GM12878 (cell line): ENCODE data around the gene IRX6. TPM values are rescaled to one million over a fixed set of nuclear protein-coding genes. Genes with fewer than 3 reads are reported as not detected.

ENCODE experiments used
- ATAC-seq: fragments of 200-7000 bp; cut with Tn5 transposase; 3 replicates; pipeline ENCODE4 v1.9.1; 2020; ENCODE audit warnings: mild to moderate bottlenecking, moderate library complexity
- BruUV-seq: library from RNA; stranded (reverse); fragments of 400-500 nt; replicated peaks from 2 replicates; lab custom pipeline; 2021; lab: Mats Ljungman, UMichigan
- CTCF ChIA-PET: fragments of 300-600 bp; sonication (Branson Sonifier 250); formaldehyde crosslinking; extraction: SDS; loops from one replicate; lab custom pipeline; 2021; ENCODE audit warnings: inconsistent platforms; lab: Yijun Ruan, JAX
- POLR2A ChIA-PET: fragments of 350-600 bp; formaldehyde crosslinking; extraction: SDS; loops from one replicate; lab custom pipeline; 2021; ENCODE audit warnings: inconsistent platforms; lab: Charles Lee
- RAD21 ChIA-PET: fragments of 300-600 bp; sonication (Branson Sonifier 250); formaldehyde crosslinking; loops from one replicate; lab custom pipeline; 2023; ENCODE audit warnings: antibody characterized with exemption; ENCODE audit not compliant: unreplicated experiment; lab: Charles Lee
- SMC1A ChIA-PET: fragments of 300-600 bp; sonication (Branson Sonifier 250); formaldehyde crosslinking; loops from one replicate; lab custom pipeline; 2023; ENCODE audit not compliant: unreplicated experiment, uncharacterized antibody; lab: Charles Lee
- DNase-seq: peaks from one replicate; pipeline ENCODE4 v3.0.0-alpha.2; 2011; ENCODE audit warnings: low read depth, low spot score
- FAIRE-seq: peaks from 3 replicates; lab custom pipeline; 2011; peaks lifted over from hg19 to GRCh38; lab: Jason Lieb, UNC
- H2AFZ ChIP-seq: 2 replicates; pipeline ENCODE4 v1.6.0; 2011; ENCODE audit warnings: low read depth, low read length, control low read depth; ENCODE audit not compliant: control insufficient read depth
- H3K27ac ChIP-seq: 2 replicates; pipeline ENCODE4 v1.5.1; 2011; ENCODE audit warnings: control low read depth; ENCODE audit not compliant: control insufficient read depth, insufficient read depth
- H3K27me3 ChIP-seq, 2 experiments: replicated peaks in 1 of 2; 2 replicates each; pipeline versions ENCODE4 v1.6.0 to v1.6.1; 2011; ENCODE audit warnings: low read length in 1 of 2; ENCODE audit not compliant: control insufficient read depth in 2 of 2, insufficient read depth in 2 of 2
- H3K36me3 ChIP-seq, 2 experiments: 2 replicates each; pipeline ENCODE4 v1.5.1; 2011; ENCODE audit warnings: low read length in 1 of 2; ENCODE audit not compliant: control insufficient read depth in 2 of 2, insufficient read depth in 2 of 2
- H3K4me1 ChIP-seq: 2 replicates; pipeline ENCODE4 v1.6.1; 2011; ENCODE audit warnings: mild to moderate bottlenecking, low read length, moderate library complexity, mixed read lengths; ENCODE audit not compliant: control insufficient read depth, insufficient read depth
- H3K4me2 ChIP-seq: 2 replicates; pipeline ENCODE4 v1.6.0; 2011; ENCODE audit warnings: control low read depth; ENCODE audit not compliant: control insufficient read depth, insufficient read depth
- H3K4me3 ChIP-seq: fragments of 200-600 bp; sonication (generic); 2 replicates; pipeline ENCODE4 v1.5.1; 2016
- H3K79me2 ChIP-seq: 2 replicates; pipeline ENCODE4 v1.6.0; 2011; ENCODE audit warnings: low read length; ENCODE audit not compliant: control insufficient read depth, insufficient read depth
- H3K9ac ChIP-seq: 2 replicates; pipeline ENCODE4 v1.8.0; 2011; ENCODE audit warnings: low read length, control low read depth, mixed read lengths; ENCODE audit not compliant: control insufficient read depth, insufficient read depth
- H3K9me3 ChIP-seq: replicated peaks from 3 replicates; pipeline ENCODE4 v1.5.1; 2011; ENCODE audit warnings: mild to moderate bottlenecking, low read length; ENCODE audit not compliant: control insufficient read depth, insufficient read depth
- H4K20me1 ChIP-seq: 2 replicates; pipeline ENCODE4 v1.6.0; 2011; ENCODE audit not compliant: control insufficient read depth, insufficient read depth
- BCL11A ChIP-seq: IDR thresholded peaks from 2 replicates; pipeline ENCODE4 v1.6.1; 2011; ENCODE audit warnings: low read depth, low read length
- CHD2 ChIP-seq: IDR thresholded peaks from 2 replicates; pipeline ENCODE4 v1.6.1; 2011; ENCODE audit warnings: low read depth, low read length, improper control_type of control experiment, borderline replicate concordance
- DPF2 ChIP-seq: fragments of 450-650 bp; IDR thresholded peaks from 2 replicates; pipeline ENCODE4 v1.6.1; 2017; ENCODE audit warnings: mild to moderate bottlenecking
- E2F4 ChIP-seq: IDR thresholded peaks from 2 replicates; pipeline ENCODE4 v1.6.1; 2012; ENCODE audit warnings: low read depth, low read length, improper control_type of control experiment
- NFYB ChIP-seq: IDR thresholded peaks from 2 replicates; pipeline ENCODE4 v1.6.1; 2011; ENCODE audit warnings: low read depth, mild to moderate bottlenecking, low read length, improper control_type of control experiment, moderate library complexity; ENCODE audit not compliant: insufficient read depth
- NR2F1 ChIP-seq: fragments of 450-650 bp; conservative IDR thresholded peaks from 2 replicates; pipeline ENCODE4 v1.6.1; 2017; ENCODE audit warnings: mild to moderate bottlenecking
- PML ChIP-seq: IDR thresholded peaks from 2 replicates; pipeline ENCODE4 v1.6.1; 2012; ENCODE audit warnings: low read length, inconsistent platforms
- POLR2AphosphoS5 ChIP-seq: IDR thresholded peaks from 2 replicates; pipeline ENCODE4 v1.6.1; 2011; ENCODE audit warnings: mild to moderate bottlenecking, low read length, inconsistent platforms
- RFX5 ChIP-seq: IDR thresholded peaks from 2 replicates; pipeline ENCODE4 v1.6.1; 2011; ENCODE audit warnings: low read depth, low read length, improper control_type of control experiment
- SIN3A ChIP-seq: IDR thresholded peaks from 2 replicates; pipeline ENCODE4 v1.6.1; 2012; ENCODE audit warnings: low read depth, low read length, improper control_type of control experiment
- SKIL ChIP-seq: fragments of 450-650 bp; IDR thresholded peaks from 2 replicates; pipeline ENCODE4 v1.6.1; 2017; ENCODE audit warnings: mild to moderate bottlenecking, low read depth, inconsistent platforms; ENCODE audit not compliant: poor library complexity, severe bottlenecking
- SMAD1 ChIP-seq: fragments of 450-650 bp; IDR thresholded peaks from 2 replicates; pipeline ENCODE4 v1.6.1; 2018; ENCODE audit warnings: mild to moderate bottlenecking, low read depth; ENCODE audit not compliant: partially characterized antibody
- SREBF2 ChIP-seq: IDR thresholded peaks from 2 replicates; pipeline ENCODE4 v1.6.1; 2012; ENCODE audit warnings: mild to moderate bottlenecking, low read length
- SRF ChIP-seq, 2 experiments: IDR thresholded peaks; 2 replicates each; pipeline ENCODE4 v1.6.1; 2011; ENCODE audit warnings: low read depth in 2 of 2, low read length in 2 of 2, mild to moderate bottlenecking in 1 of 2, moderate library complexity in 1 of 2
- ZNF207 ChIP-seq: fragments of 450-650 bp; IDR thresholded peaks from 2 replicates; pipeline ENCODE4 v1.6.1; 2014; ENCODE audit warnings: antibody characterized with exemption, mild to moderate bottlenecking, borderline replicate concordance
- ZNF24 ChIP-seq: fragments of 450-650 bp; IDR thresholded peaks from 2 replicates; pipeline ENCODE4 v1.6.1; 2017; ENCODE audit warnings: antibody characterized with exemption, mild to moderate bottlenecking
- WGBS: methylation state at CpG from one replicate; pipeline ENCODE4 v1.1.6; 2016; ENCODE audit warnings: low lambda C conversion rate; ENCODE audit not compliant: insufficient replicate concordance, insufficient coverage; ENCODE audit errors: missing lambda C conversion rate; 5-methylcytosine and 5-hydroxymethylcytosine counted together
- in situ Hi-C: fragments of 300-500 bp; cut with MboI; formaldehyde crosslinking; loops from 9 replicates; pipeline ENCODE4 v1.14.3; 2018; ENCODE audit warnings: mixed read lengths
- intact Hi-C: fragments of 100-400 bp; cut with micrococcal nuclease; formaldehyde crosslinking; loops from one replicate; pipeline ENCODE4 v1.14.2; 2022; ENCODE audit not compliant: unreplicated experiment
- polyA plus RNA-seq, 11 experiments: library from polyadenylated mRNA; depleted of rRNA in 4 of 11; unstranded in 6 of 11; stranded (reverse) in 5 of 11; fragments of >200 nt; fragmentation: Nextera tagmentation in 4 of 11; fragmentation: Illumina TruSeq in 1 of 11; extraction: Ambion mirVana in 4 of 11; extraction: Trizol in 1 of 11; gene quantifications; 1 replicate in 1 of 11; 2 replicates in 10 of 11; pipeline versions ENCODE4 v1.2.1 to v1.2.3, GENCODE V29; 2011 to 2016; ENCODE audit warnings: inconsistent platforms in 2 of 11, missing spikeins in 2 of 11, low read depth in 1 of 11
- total RNA-seq, 4 experiments: library from RNA; depleted of rRNA in 3 of 4; stranded (reverse); fragments of >200 nt in 3 of 4; fragmentation: Illumina TruSeq in 1 of 4; extraction: Trizol in 1 of 4; gene quantifications; 2 replicates each; pipeline versions ENCODE4 v1.2.1 to v1.2.3, GENCODE V29; 2013 to 2021
- TF ChIP-seq, protein P1 (sequence below): fragments of 450-650 bp; IDR thresholded peaks from 2 replicates; pipeline ENCODE4 v1.6.1; 2016; ENCODE audit warnings: mild to moderate bottlenecking
- TF ChIP-seq, protein P2 (sequence below): fragments of 450-650 bp; formaldehyde crosslinking; IDR thresholded peaks from 2 replicates; pipeline ENCODE4 v1.5.0; 2022; ENCODE audit warnings: mild to moderate bottlenecking, missing genetic modification characterization

The IRX6 gene
- total and polyA plus RNA-seq, 10 of the 15 experiments (the other 5 are each of a cell fraction or from before 2014, with no cell fraction given), result not detected

- ATAC-seq (no peak), DNase-seq (no peak), FAIRE-seq (no peak)
- ChIA-PET SMC1A (no interaction called here), POLR2A (no interaction called here), CTCF (no interaction called here), RAD21 (no interaction called here)
- no peak overlapping the region for H3K4me3 ChIP-seq
- in situ Hi-C loops, result no loop called here
- H3K4me1 ChIP-seq, result no peaks in the 10 kb centered on the region
- 2% methylated on average over 3 of the region's 3 CpGs for whole genome bisulfite sequencing
- intact Hi-C loops, result no loop called here
- H3K9ac ChIP-seq, result no peak overlapping the region
- TF ChIP-seq DPF2 (no peak), PML (no peak), CHD2 (no peak), NFYB (no peak), RFX5 (no peak), BCL11A (no peak), NR2F1 (no peak), SIN3A (no peak), SKIL (no peak), SRF (IDR thresholded peaks at IDR 0.05; ENCODE audit: low read depth in 2 of 2, low read length in 2 of 2) (no peak), SREBF2 (no peak), POLR2AphosphoS5 (no peak), ZNF207 (no peak), ZNF24 (no peak), SMAD1 (no peak), E2F4 (no peak)
- TF ChIP-seq, protein P1, sequence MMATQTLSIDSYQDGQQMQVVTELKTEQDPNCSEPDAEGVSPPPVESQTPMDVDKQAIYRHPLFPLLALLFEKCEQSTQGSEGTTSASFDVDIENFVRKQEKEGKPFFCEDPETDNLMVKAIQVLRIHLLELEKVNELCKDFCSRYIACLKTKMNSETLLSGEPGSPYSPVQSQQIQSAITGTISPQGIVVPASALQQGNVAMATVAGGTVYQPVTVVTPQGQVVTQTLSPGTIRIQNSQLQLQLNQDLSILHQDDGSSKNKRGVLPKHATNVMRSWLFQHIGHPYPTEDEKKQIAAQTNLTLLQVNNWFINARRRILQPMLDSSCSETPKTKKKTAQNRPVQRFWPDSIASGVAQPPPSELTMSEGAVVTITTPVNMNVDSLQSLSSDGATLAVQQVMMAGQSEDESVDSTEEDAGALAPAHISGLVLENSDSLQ, result no peak
- TF ChIP-seq, protein P2, sequence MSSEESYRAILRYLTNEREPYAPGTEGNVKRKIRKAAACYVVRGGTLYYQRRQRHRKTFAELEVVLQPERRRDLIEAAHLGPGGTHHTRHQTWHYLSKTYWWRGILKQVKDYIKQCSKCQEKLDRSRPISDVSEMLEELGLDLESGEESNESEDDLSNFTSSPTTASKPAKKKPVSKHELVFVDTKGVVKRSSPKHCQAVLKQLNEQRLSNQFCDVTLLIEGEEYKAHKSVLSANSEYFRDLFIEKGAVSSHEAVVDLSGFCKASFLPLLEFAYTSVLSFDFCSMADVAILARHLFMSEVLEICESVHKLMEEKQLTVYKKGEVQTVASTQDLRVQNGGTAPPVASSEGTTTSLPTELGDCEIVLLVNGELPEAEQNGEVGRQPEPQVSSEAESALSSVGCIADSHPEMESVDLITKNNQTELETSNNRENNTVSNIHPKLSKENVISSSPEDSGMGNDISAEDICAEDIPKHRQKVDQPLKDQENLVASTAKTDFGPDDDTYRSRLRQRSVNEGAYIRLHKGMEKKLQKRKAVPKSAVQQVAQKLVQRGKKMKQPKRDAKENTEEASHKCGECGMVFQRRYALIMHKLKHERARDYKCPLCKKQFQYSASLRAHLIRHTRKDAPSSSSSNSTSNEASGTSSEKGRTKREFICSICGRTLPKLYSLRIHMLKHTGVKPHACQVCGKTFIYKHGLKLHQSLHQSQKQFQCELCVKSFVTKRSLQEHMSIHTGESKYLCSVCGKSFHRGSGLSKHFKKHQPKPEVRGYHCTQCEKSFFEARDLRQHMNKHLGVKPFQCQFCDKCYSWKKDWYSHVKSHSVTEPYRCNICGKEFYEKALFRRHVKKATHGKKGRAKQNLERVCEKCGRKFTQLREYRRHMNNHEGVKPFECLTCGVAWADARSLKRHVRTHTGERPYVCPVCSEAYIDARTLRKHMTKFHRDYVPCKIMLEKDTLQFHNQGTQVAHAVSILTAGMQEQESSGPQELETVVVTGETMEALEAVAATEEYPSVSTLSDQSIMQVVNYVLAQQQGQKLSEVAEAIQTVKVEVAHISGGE (CRISPR knock-in tag), result no peak
- H2AFZ ChIP-seq, result no peak overlapping the region
- no peak overlapping the region for H3K27ac ChIP-seq
- no peaks in the 10 kb centered on the region for H3K36me3 ChIP-seq
- no peaks in the 10 kb centered on the region for H3K27me3 ChIP-seq
- H4K20me1 ChIP-seq, result no peaks in the 10 kb centered on the region
- no peaks in the 10 kb centered on the region for H3K79me2 ChIP-seq
- no peak overlapping the region for H3K4me2 ChIP-seq
- H3K9me3 ChIP-seq, result no peaks in the 10 kb centered on the region
- BruUV-seq, result no TSS peak
Observed at GRCh38 chr16:55378616-55379015, 54.6 kb downstream of the IRX6 start.
